Esophagus (tissue), 2 donors: ENCODE data around the gene GNPDA1. TPM values are rescaled to one million over a fixed set of nuclear protein-coding genes. Genes with fewer than 3 reads are reported as not detected.
"Not testable (repeated sequence)": the region's sequence is repeated elsewhere in the genome, so short reads cannot be mapped to it uniquely, and the experiment has no call there.

ENCODE experiments used
- H3K27ac ChIP-seq, 2 donors: one replicate each; pipeline ENCODE4 v1.5.1; 2013; ENCODE audit warnings: low read depth in 2 of 2, mild to moderate bottlenecking in 2 of 2, inconsistent platforms in 1 of 2, low read length in 1 of 2, moderate library complexity in 1 of 2
- H3K27me3 ChIP-seq, 2 donors: one replicate each; pipeline ENCODE4 v1.6.1; 2013; ENCODE audit warnings: low read length in 2 of 2, control low read depth in 1 of 2, mild to moderate bottlenecking in 1 of 2; ENCODE audit not compliant: insufficient read depth in 2 of 2, control insufficient read depth in 1 of 2
- H3K36me3 ChIP-seq, 2 donors: one replicate each; pipeline ENCODE4 v1.6.1; 2013; ENCODE audit warnings: low read length in 1 of 2; ENCODE audit not compliant: control insufficient read depth in 2 of 2, insufficient read depth in 2 of 2
- H3K4me1 ChIP-seq, 2 donors: one replicate each; pipeline ENCODE4 v1.6.1; 2013; ENCODE audit warnings: low read length in 1 of 2; ENCODE audit not compliant: control insufficient read depth in 2 of 2, insufficient read depth in 2 of 2
- H3K4me3 ChIP-seq, 2 donors: one replicate each; pipeline ENCODE4 v1.5.1; 2013; ENCODE audit warnings: low read length in 2 of 2, mild to moderate bottlenecking in 2 of 2, low read depth in 1 of 2, moderate library complexity in 1 of 2
- H3K9me3 ChIP-seq, 2 donors: one replicate each; pipeline ENCODE4 v1.6.1; 2013; ENCODE audit warnings: mild to moderate bottlenecking in 2 of 2, low read depth in 1 of 2, low read length in 1 of 2, moderate library complexity in 1 of 2; ENCODE audit not compliant: control insufficient read depth in 2 of 2, insufficient read depth in 1 of 2
- WGBS, 2 donors: extraction: QIAGEN DNeasy Blood & Tissue Kit; methylation state at CpG; one replicate each; pipeline ENCODE4 v1.1.7; 2013; 5-methylcytosine and 5-hydroxymethylcytosine counted together
- polyA plus RNA-seq, 2 donors: library from polyadenylated mRNA; stranded (reverse); fragments of 200-250 nt; gene quantifications; one replicate each; pipeline ENCODE4 v1.2.3, GENCODE V29; 2013
- donor health status: healthy with polysubstance abuse.
- donor health status: Bipolar disorder and iron deficiency.

GNPDA1 gene
- polyA plus RNA-seq, 2 donors, result 6.2 to 8.5 TPM

DNA sequence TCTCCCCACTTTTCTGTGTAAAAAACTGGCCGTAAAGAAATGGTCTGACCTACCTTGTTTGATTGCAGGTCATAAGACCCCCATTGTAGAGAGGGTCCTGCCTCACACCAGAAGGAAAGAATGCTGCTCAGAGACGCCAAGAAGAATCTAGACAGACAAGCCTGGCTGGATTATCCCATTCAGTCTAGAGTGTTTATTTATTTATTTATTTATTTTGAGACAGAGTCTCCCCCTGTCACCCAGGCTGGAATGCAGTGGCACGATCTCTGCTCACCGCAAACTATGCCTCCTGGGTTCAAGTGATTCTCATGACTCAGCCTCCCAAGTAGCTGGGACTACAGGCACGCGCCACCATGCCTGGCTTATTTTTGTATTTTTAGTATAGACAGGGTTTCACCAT is 28.1 kb upstream of the GNPDA1 start:
- H3K27me3 ChIP-seq, H3K4me1 ChIP-seq, H3K9me3 ChIP-seq, H3K36me3 ChIP-seq, H3K27ac ChIP-seq, H3K4me3 ChIP-seq: not testable (repeated sequence)
- 92 to 94% methylated on average over 6 of the region's 6 CpGs for WGBS, 2 donors

GRCh38 chr5:142040285-142040684 is 27.5 kb upstream of the GNPDA1 start:
- Histone ChIP-seq H3K9me3 (no peaks in the 10 kb centered on the region), H3K4me1 (no peaks in the 10 kb centered on the region), H3K27ac (no peak overlapping the region), H3K4me3 (no peak overlapping the region), H3K36me3 (no peaks in the 10 kb centered on the region), H3K27me3 (no peaks in the 10 kb centered on the region)
- WGBS, 2 donors, result 91 to 95% methylated on average over 2 of the region's 2 CpGs

DNA sequence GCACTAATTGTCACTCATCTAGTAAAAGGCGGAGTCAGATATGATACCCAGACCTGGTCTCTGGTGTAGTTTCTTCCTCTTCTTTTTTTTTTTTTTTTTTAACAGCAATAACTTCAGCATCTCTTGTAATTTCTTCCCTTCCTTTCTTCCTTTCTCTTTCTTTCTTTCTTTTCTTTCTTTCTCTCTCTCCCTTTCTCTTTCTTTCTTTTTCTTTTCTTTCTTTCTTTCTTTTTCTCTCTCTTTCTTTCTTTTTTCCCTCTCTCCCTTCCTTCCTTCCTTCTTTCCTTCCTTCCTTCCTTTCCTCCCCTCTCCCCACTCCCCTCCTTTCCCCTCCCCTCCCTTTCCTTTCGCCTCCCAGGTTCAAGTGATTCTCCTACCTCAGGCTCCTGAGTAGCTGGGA is 25.9 kb upstream of the GNPDA1 start:
- 94 to 98% methylated on average over 2 of the region's 2 CpGs for WGBS, 2 donors
- H3K9me3 ChIP-seq, result no peaks in the 10 kb centered on the region
- no peak overlapping the region for H3K27ac ChIP-seq
- H3K36me3 ChIP-seq, result no peaks in the 10 kb centered on the region
- H3K27me3 ChIP-seq, result no peaks in the 10 kb centered on the region
- no peak overlapping the region for H3K4me3 ChIP-seq
- no peaks in the 10 kb centered on the region for H3K4me1 ChIP-seq

- not testable (repeated sequence) for H3K36me3 ChIP-seq, H3K27ac ChIP-seq, H3K4me1 ChIP-seq, H3K9me3 ChIP-seq, H3K4me3 ChIP-seq, H3K27me3 ChIP-seq
- 92 to 93% methylated on average over 3 of the region's 3 CpGs for WGBS, 2 donors
These were observed 24.8 kb upstream of the GNPDA1 start for GRCh38 chr5:142037599-142037998.

GRCh38 chr5:142036918-142037317 is 24.1 kb upstream of the GNPDA1 start:
- H3K4me1 ChIP-seq, result no peaks in the 10 kb centered on the region
- no peak overlapping the region for H3K4me3 ChIP-seq
- WGBS, 2 donors, result 91 to 96% methylated on average over 13 of the region's 13 CpGs
- H3K27me3 ChIP-seq, result no peaks in the 10 kb centered on the region
- no peak overlapping the region for H3K27ac ChIP-seq
- H3K36me3 ChIP-seq, result no peaks in the 10 kb centered on the region
- no peaks in the 10 kb centered on the region for H3K9me3 ChIP-seq

DNA sequence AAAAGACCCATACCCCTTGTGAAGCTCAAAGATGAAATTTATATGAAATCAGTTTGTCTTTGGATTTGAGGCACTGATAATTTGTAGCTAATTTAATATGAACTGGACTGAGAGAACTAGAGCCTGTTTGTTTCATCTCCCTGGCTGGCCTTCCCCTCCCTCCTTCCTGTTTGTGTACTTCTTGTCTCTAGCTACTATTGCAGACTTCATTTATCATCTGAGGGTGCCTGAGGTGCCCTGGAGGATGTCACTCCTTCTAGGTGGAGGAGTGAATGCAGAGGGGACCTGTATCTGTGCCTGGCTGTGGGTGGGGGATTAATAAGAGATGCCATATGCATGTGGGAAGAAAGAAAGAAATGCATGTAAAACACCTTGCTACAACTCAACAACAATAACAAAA is 22.2 kb upstream of the GNPDA1 start:
- H3K9me3 ChIP-seq, result no peaks in the 10 kb centered on the region
- H3K4me3 ChIP-seq, result no peak overlapping the region
- no peaks in the 10 kb centered on the region for H3K36me3 ChIP-seq
- H3K4me1 ChIP-seq, result no peaks in the 10 kb centered on the region
- H3K27ac ChIP-seq, result no peak overlapping the region
- H3K27me3 ChIP-seq, result no peaks in the 10 kb centered on the region

DNA sequence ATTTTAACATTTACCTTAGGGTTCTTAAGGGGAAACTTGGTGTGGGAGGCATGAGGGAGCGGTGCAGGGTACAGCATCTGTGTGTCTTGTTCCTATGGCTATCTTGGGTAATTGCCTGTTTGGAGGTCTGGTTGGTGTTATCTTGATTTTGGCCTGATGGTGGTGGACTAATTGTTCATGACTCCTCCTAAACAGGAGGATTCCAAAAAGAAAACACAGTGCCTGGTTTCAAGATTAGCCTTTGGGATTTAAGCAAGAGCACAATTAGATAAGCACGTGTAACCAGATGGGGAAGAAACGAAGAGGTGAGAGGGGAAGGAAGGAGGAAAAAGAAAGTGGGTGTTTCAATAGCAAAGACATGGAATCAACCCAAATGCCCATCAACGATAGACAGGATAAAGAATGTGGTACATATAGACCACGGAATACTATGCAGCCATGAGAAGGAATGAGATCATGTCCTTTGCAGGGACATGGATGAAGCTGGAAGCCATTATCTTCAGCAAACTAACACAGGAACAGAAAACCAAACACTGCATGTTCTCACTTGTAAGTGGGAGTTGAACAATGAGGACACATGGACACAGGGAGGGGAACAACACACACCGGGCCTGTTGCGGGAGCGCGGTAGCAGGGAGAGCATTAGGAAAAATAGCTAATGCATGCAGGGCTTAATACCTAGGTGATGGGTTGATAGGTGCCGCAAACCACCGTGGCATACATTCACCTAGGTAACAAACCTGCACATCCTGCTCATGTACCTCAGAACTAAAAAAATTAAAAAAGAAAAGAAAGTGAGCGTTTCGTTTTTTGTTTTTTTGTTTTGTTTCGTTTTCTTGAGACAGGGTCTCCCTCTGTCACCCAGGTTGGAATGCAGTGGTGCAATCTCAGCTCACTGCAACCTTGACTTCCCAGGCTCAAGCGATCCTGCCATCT is 21.1 kb upstream of the GNPDA1 start:
- WGBS, 2 donors, result 87 to 90% methylated on average over 15 of the region's 15 CpGs

DNA sequence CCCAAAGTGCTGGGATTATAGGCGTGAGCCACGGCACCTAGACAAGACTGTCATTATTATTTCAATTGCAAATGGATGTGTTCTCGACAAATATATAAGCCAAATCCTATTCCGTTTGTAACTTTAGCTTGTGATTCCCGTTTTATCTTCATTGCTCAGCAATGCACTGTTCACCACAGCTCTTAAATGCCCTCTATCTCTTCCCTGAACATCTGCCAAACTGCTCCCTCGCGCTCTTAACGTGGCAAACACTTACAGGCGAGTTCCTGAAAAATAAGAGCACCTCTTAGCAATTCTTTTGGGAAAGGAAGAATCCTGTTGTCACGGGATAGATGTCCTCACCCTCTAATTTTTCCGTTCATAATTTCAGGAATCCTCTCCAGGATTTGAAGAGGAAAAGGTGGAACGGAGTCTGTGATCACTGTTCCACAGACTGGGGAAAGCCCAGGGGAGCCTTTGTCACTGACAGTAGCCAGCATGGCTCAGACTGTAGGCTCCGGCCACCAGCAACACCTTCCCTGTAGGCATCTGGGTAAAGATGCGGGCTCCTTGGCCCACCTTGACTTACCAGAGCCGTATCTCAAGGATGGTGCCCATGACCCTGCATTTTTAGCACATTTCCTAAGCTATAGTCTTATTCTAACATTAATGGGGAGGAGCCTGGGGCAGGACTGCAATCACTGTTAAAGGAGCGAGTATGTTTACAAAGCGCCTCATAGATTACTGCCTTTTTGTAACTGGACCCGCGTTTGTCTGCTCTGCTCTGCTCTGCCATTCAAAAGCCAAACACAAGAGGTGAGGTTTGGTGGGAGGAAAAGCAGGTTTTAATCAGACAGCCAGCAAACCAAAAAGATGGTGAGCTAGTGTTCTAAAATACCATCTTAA is 20.2 kb upstream of the GNPDA1 start:
- Histone ChIP-seq H3K9me3 (no peaks in the 10 kb centered on the region), H3K4me1 (no peaks in the 10 kb centered on the region), H3K4me3 (no peak overlapping the region), H3K27ac (no peak overlapping the region), H3K36me3 (no peaks in the 10 kb centered on the region), H3K27me3 (no peaks in the 10 kb centered on the region)
- 75% methylated on average over 19 of the region's 19 CpGs for WGBS, 2 donors

More for the DNA sequence above, 21.1 kb upstream of the GNPDA1 start:
- not testable (repeated sequence) for H3K4me3 ChIP-seq, H3K27me3 ChIP-seq, H3K4me1 ChIP-seq, H3K9me3 ChIP-seq, H3K36me3 ChIP-seq, H3K27ac ChIP-seq

DNA sequence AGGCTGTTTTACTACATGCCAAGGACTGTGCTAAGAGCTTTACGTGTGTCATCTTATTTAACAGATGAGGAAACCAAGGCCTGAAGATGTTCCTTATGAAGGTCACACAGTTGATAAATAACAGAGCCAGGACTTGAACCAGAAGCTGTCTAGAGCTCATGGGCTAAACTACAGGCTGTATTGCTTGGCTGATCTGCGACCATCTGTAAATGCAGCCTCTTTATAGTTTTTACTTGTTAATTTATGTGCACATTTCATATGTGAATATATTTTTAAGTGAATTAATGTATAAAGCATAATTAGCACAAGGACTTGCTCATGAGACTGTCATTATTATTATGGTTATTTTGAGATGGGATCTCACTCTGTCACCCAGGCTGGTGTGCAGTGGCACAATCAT is 19.3 kb upstream of the GNPDA1 start:
- WGBS, 2 donors, result 92 to 96% methylated on average over 2 of the region's 2 CpGs
- no peak overlapping the region for H3K27ac ChIP-seq
- no peaks in the 10 kb centered on the region for H3K4me1 ChIP-seq

More for the DNA sequence above, 19.3 kb upstream of the GNPDA1 start:
- Histone ChIP-seq H3K9me3 (no peaks in the 10 kb centered on the region), H3K27me3 (no peaks in the 10 kb centered on the region), H3K4me3 (no peak overlapping the region), H3K36me3 (no peaks in the 10 kb centered on the region)
